Parathyroid adenoma (tissue), 2 donors: ENCODE results near the gene FUT7.

Source experiments
- H2AFZ ChIP-seq: fragments of 300-600 bp; sonication (generic); one replicate; pipeline ENCODE4 v1.7.0; 2017; ENCODE audit warnings: antibody characterized with exemption, mild to moderate bottlenecking
- H3K27ac ChIP-seq: fragments of 300-600 bp; sonication (generic); one replicate; pipeline ENCODE4 v1.7.0; 2017
- H3K27me3 ChIP-seq: fragments of 300-600 bp; sonication (generic); one replicate; pipeline ENCODE4 v1.7.0; 2017; ENCODE audit warnings: low read length; ENCODE audit not compliant: control insufficient read depth, insufficient read depth
- H3K36me3 ChIP-seq: fragments of 300-600 bp; sonication (generic); one replicate; pipeline ENCODE4 v1.7.0; 2017; ENCODE audit warnings: low read length; ENCODE audit not compliant: control insufficient read depth, insufficient read depth
- H3K4me1 ChIP-seq: fragments of 300-600 bp; sonication (generic); one replicate; pipeline ENCODE4 v1.7.0; 2017; ENCODE audit warnings: control low read depth
- H3K4me2 ChIP-seq: fragments of 300-600 bp; sonication (generic); one replicate; pipeline ENCODE4 v1.7.0; 2017; ENCODE audit warnings: low read length
- H3K4me3 ChIP-seq: fragments of 300-600 bp; sonication (generic); one replicate; pipeline ENCODE4 v1.7.0; 2017; ENCODE audit warnings: low read depth, low read length
- H3K79me2 ChIP-seq: fragments of 300-600 bp; sonication (generic); one replicate; pipeline ENCODE4 v1.7.0; 2017; ENCODE audit warnings: control low read depth
- H3K9ac ChIP-seq: fragments of 300-600 bp; sonication (generic); one replicate; pipeline ENCODE4 v1.7.0; 2017; ENCODE audit warnings: mild to moderate bottlenecking
- H3K9me3 ChIP-seq: fragments of 300-600 bp; sonication (generic); one replicate; pipeline ENCODE4 v1.7.0; 2017; ENCODE audit warnings: low read length; ENCODE audit not compliant: control insufficient read depth
- CTCF ChIP-seq: fragments of 300-600 bp; sonication (generic); IDR thresholded peaks from one replicate; pipeline ENCODE4 v1.7.0; 2017; ENCODE audit warnings: antibody characterized with exemption, mild to moderate bottlenecking
- donor health status: primary hyperparathyroidism.

Gene FUT7

GRCh38 chr9:137056739-137057415 lies 25.0 kb upstream of the FUT7 start:
- Histone ChIP-seq H2AFZ (no peak overlapping the region), H3K4me2 (no peak overlapping the region), H3K27ac (no peak overlapping the region), H3K4me3 (no peak overlapping the region), H3K9me3 (no peaks in the 10 kb centered on the region), H3K27me3 (no peaks in the 10 kb centered on the region), H3K36me3 (no peaks in the 10 kb centered on the region), H3K4me1 (no peaks in the 10 kb centered on the region), H3K79me2 (no peaks in the 10 kb centered on the region), H3K9ac (no peak overlapping the region)
- TF ChIP-seq CTCF = no peak

- H3K9ac ChIP-seq = no peak overlapping the region
- no peaks in the 10 kb centered on the region for H3K36me3 ChIP-seq
- no peaks in the 10 kb centered on the region for H3K27me3 ChIP-seq
- H3K27ac ChIP-seq = no peak overlapping the region
- H3K4me2 ChIP-seq = no peak overlapping the region
- no peak overlapping the region for H3K4me3 ChIP-seq
- H2AFZ ChIP-seq = no peak overlapping the region
- H3K79me2 ChIP-seq = no peaks in the 10 kb centered on the region
- H3K9me3 ChIP-seq = no peaks in the 10 kb centered on the region
- no peak for TF ChIP-seq CTCF
- H3K4me1 ChIP-seq = no peaks in the 10 kb centered on the region
These were observed 23.8 kb upstream of the FUT7 start for GRCh38 chr9:137055385-137056364.

GRCh38 chr9:137054932-137055384 lies 23.1 kb upstream of the FUT7 start:
- Histone ChIP-seq H3K36me3 (no peaks in the 10 kb centered on the region), H3K79me2 (no peaks in the 10 kb centered on the region), H3K4me1 (no peaks in the 10 kb centered on the region), H3K9me3 (no peaks in the 10 kb centered on the region), H3K27ac (no peak overlapping the region), H3K9ac (no peak overlapping the region), H3K4me2 (no peak overlapping the region), H2AFZ (no peak overlapping the region), H3K4me3 (no peak overlapping the region), H3K27me3 (no peaks in the 10 kb centered on the region)
- no peak for TF ChIP-seq CTCF

- no peaks in the 10 kb centered on the region for H3K79me2 ChIP-seq
- H3K4me3 ChIP-seq = peak within 1 kb of the TSS; percentile 42
- H3K27me3 ChIP-seq = no peaks in the 10 kb centered on the region
- peak within 1 kb of the TSS; percentile 63 for H3K4me2 ChIP-seq
- no peaks in the 10 kb centered on the region for H3K36me3 ChIP-seq
- no peak within 1 kb of the TSS for H3K9ac ChIP-seq
- H3K27ac ChIP-seq = no peak within 1 kb of the TSS
- no peaks in the 10 kb centered on the region for H3K4me1 ChIP-seq
- H3K9me3 ChIP-seq = no peaks in the 10 kb centered on the region
- TF ChIP-seq CTCF = no peak
- H2AFZ ChIP-seq = peak within 1 kb of the TSS; percentile 69
These were observed 22.4 kb upstream of the FUT7 start, which contains the start of gene ENTPD2 for GRCh38 chr9:137053944-137054931. Gene ENTPD2, minus strand, starts transcription at chr9:137054061. Its CDS starts 64 bp downstream, at chr9:137053997.
